Measurements from ENCODE around the gene EVI5.

EVI5 gene

GRCh38 chr1:92473781-92474495 lies 311.0 kb downstream of the EVI5 start:
- TF ChIP-seq, protein P1, sequence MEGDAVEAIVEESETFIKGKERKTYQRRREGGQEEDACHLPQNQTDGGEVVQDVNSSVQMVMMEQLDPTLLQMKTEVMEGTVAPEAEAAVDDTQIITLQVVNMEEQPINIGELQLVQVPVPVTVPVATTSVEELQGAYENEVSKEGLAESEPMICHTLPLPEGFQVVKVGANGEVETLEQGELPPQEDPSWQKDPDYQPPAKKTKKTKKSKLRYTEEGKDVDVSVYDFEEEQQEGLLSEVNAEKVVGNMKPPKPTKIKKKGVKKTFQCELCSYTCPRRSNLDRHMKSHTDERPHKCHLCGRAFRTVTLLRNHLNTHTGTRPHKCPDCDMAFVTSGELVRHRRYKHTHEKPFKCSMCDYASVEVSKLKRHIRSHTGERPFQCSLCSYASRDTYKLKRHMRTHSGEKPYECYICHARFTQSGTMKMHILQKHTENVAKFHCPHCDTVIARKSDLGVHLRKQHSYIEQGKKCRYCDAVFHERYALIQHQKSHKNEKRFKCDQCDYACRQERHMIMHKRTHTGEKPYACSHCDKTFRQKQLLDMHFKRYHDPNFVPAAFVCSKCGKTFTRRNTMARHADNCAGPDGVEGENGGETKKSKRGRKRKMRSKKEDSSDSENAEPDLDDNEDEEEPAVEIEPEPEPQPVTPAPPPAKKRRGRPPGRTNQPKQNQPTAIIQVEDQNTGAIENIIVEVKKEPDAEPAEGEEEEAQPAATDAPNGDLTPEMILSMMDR (IDR thresholded peaks at IDR 0.05; ENCODE audit: poor library complexity, severe bottlenecking), result no peak
- ATAC-seq (ENCODE audit: low read depth) (no peak), DNase-seq (ENCODE audit: low spot score) (no peak)
- H3K4me1 ChIP-seq (ENCODE audit: insufficient read depth, poor library complexity, severe bottlenecking), result no peaks in the 10 kb centered on the region
- no peaks in the 10 kb centered on the region for H3K9me3 ChIP-seq (ENCODE audit: severe bottlenecking)
- no peak overlapping the region for H3K27ac ChIP-seq (ENCODE audit: poor library complexity, severe bottlenecking)
- H3K27me3 ChIP-seq (ENCODE audit: insufficient read depth, poor library complexity, severe bottlenecking), result peaks cover 7% of the 10 kb centered on the region
- no peak overlapping the region for H3K4me3 ChIP-seq (ENCODE audit: severe bottlenecking)
- no peaks in the 10 kb centered on the region for H3K36me3 ChIP-seq (ENCODE audit: low read depth)

GRCh38 chr1:92470216-92470615 lies 314.7 kb downstream of the EVI5 start:
- H3K4me3 ChIP-seq (ENCODE audit: severe bottlenecking), result no peak overlapping the region
- TF ChIP-seq, protein P1 (IDR thresholded peaks at IDR 0.05; ENCODE audit: poor library complexity, severe bottlenecking), result no peak
- no peaks in the 10 kb centered on the region for H3K27me3 ChIP-seq (ENCODE audit: insufficient read depth, poor library complexity, severe bottlenecking)
- no peaks in the 10 kb centered on the region for H3K4me1 ChIP-seq (ENCODE audit: insufficient read depth, poor library complexity, severe bottlenecking)
- ATAC-seq (ENCODE audit: low read depth) (no peak), DNase-seq (ENCODE audit: low spot score) (no peak)
- no peak overlapping the region for H3K27ac ChIP-seq (ENCODE audit: poor library complexity, severe bottlenecking)
- no peaks in the 10 kb centered on the region for H3K36me3 ChIP-seq (ENCODE audit: low read depth)
- no peaks in the 10 kb centered on the region for H3K9me3 ChIP-seq (ENCODE audit: severe bottlenecking)

GRCh38 chr1:92466683-92467352 lies 318.1 kb downstream of the EVI5 start:
- no peak overlapping the region for H3K27ac ChIP-seq (ENCODE audit: poor library complexity, severe bottlenecking)
- no peaks in the 10 kb centered on the region for H3K4me1 ChIP-seq (ENCODE audit: insufficient read depth, poor library complexity, severe bottlenecking)
- no peaks in the 10 kb centered on the region for H3K36me3 ChIP-seq (ENCODE audit: low read depth)
- no peak overlapping the region for H3K4me3 ChIP-seq (ENCODE audit: severe bottlenecking)
- DNase-seq (ENCODE audit: low spot score) (no peak), ATAC-seq (ENCODE audit: low read depth) (no peak)
- no peaks in the 10 kb centered on the region for H3K27me3 ChIP-seq (ENCODE audit: insufficient read depth, poor library complexity, severe bottlenecking)
- TF ChIP-seq, protein P1 (IDR thresholded peaks at IDR 0.05; ENCODE audit: poor library complexity, severe bottlenecking), result no peak
- H3K9me3 ChIP-seq (ENCODE audit: severe bottlenecking), result no peaks in the 10 kb centered on the region

DNA sequence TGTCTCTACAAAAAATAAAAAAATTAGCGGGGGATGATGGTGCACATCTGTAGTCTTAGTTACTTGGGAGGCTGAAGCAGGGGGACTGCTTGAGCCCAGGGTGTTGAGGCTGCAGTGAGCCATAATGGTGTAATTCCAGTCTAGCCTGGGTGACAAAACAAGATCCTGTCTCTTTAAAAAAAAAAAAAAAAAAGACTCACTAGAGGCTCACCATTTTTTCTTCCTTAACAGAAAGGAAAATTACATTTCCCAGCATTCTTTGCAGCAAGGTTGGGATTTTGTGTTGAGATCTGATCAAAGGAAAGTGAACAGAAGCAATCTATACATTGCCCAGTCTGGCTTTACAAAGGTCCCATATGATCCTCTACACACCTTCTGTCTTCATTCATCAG lies 319.7 kb downstream of the EVI5 start:
- no peaks in the 10 kb centered on the region for H3K36me3 ChIP-seq (ENCODE audit: low read depth)
- ATAC-seq (ENCODE audit: low read depth), result no peak

More for the DNA sequence above, 319.7 kb downstream of the EVI5 start:
- no peaks in the 10 kb centered on the region for H3K9me3 ChIP-seq (ENCODE audit: severe bottlenecking)
- no peak overlapping the region for H3K4me3 ChIP-seq (ENCODE audit: severe bottlenecking)
- no peaks in the 10 kb centered on the region for H3K27me3 ChIP-seq (ENCODE audit: insufficient read depth, poor library complexity, severe bottlenecking)
- H3K4me1 ChIP-seq (ENCODE audit: insufficient read depth, poor library complexity, severe bottlenecking), result no peaks in the 10 kb centered on the region
- DNase-seq (ENCODE audit: low spot score), result no peak
- H3K27ac ChIP-seq (ENCODE audit: poor library complexity, severe bottlenecking), result no peak overlapping the region
- TF ChIP-seq, protein P1 (IDR thresholded peaks at IDR 0.05; ENCODE audit: poor library complexity, severe bottlenecking), result no peak
